Measurements from ENCODE around the gene SSBP2.
"Not testable (repeated sequence)": the region's sequence is repeated elsewhere in the genome, so short reads cannot be mapped to it uniquely, and the experiment has no call there.

SSBP2 gene

GRCh38 chr5:81646469-81646995, 104.4 kb downstream of the SSBP2 start:
- DNase-seq: no peak

GRCh38 chr5:81642210-81642609, 108.7 kb downstream of the SSBP2 start:
- DNase-seq: no peak

GRCh38 chr5:81639556-81639955, 111.3 kb downstream of the SSBP2 start:
- no peak for DNase-seq

GRCh38 chr5:81638471-81638870, 112.4 kb downstream of the SSBP2 start:
- no peak for DNase-seq

DNA sequence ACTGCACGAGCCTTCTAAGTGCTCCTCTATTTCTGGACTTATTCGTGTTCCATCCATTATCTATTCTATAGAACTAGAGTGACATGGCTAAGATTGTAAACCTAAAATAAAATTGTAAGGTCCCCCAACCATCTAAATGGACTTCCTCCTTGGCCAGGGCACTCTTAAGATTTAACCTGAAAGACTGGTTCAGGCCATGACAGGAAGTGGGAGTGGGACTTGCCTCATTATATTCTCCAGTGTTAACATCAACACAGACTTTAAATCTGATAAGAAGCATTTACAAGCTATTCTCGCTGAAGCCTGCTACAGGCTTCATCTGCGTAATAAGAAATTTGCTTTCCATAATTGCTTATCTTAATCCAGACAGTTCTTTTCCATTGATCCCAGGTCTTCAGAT, 117.0 kb downstream of the SSBP2 start:
- DNase-seq: no peak

- DNase-seq: no peak
These were observed 117.4 kb downstream of the SSBP2 start for GRCh38 chr5:81633471-81633870.

- no peak for DNase-seq
These were observed 118.2 kb downstream of the SSBP2 start for GRCh38 chr5:81632679-81633078.

GRCh38 chr5:81631621-81632020, 119.3 kb downstream of the SSBP2 start:
- DNase-seq: no peak

GRCh38 chr5:81631124-81631523, 119.8 kb downstream of the SSBP2 start:
- no peak for DNase-seq

DNA sequence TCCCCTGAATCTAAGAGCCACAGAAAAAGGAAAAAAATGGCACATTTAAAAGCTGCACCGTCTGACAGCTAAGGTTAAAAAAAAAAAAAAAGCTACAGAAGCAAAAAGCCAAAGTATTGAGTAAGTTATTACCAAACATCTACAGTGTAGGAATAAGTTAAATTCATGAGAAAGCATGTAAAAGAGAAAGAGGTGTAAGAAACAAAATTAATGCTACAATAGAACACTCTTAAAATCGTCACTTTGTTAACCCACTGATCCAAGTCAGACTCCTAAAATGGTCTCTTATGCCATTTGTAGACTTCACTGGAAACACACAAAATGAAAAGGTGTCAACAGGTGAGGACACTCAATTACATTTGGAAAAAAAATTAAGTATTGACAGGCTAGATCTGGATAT, 120.2 kb downstream of the SSBP2 start:
- no peak for DNase-seq

DNA sequence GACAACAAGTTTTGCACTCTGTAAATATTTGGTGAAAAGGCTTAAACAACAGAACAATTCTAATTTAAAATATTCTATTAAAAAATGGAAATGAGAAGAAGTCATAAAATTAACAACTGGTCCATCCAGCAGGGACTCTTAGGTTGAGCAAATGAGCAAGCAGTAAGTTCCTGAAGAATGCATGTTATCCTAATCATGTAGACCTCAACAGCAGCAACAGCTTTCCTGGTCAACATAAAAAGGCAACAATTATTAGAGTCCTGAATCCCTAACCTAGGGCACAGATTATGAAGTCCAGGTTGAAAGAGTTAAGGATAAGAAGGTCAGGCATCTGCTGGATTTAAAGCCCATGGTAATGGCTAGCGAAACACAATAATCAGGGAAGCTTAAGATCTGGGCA, 120.9 kb downstream of the SSBP2 start:
- no peak for DNase-seq

- not testable (repeated sequence) for DNase-seq
These were observed 122.8 kb downstream of the SSBP2 start for GRCh38 chr5:81628061-81628460.

GRCh38 chr5:81626524-81626923, 124.4 kb downstream of the SSBP2 start:
- DNase-seq: no peak

- DNase-seq: no peak
These were observed 141.0 kb downstream of the SSBP2 start for GRCh38 chr5:81609810-81610375.

GRCh38 chr5:81608976-81609375, 141.9 kb downstream of the SSBP2 start:
- no peak for DNase-seq

DNA sequence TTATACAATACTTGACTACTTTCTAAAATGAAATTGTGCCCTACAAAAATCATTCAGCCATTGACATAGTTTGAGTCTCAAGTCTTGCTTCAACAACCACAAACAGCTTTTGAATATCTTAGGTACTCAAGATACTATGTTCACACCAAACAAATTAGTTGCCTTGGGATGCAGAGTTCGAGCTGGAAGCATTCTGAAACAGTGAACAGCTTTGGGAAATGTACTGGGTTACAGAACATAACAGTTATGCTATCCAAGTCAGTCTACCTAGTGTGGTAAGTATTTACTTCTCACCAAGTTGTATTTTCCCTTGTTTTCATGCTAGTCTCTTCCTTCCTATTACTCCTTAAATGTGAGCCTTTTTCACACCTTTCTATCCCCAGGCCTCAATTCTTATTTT, 143.2 kb downstream of the SSBP2 start:
- no peak for DNase-seq

GRCh38 chr5:81606150-81606549, 144.7 kb downstream of the SSBP2 start:
- DNase-seq: no peak

GRCh38 chr5:81605299-81605698, 145.6 kb downstream of the SSBP2 start:
- DNase-seq: no peak

- DNase-seq: no peak
These were observed 146.7 kb downstream of the SSBP2 start for GRCh38 chr5:81604193-81604592.

- no peak for DNase-seq
These were observed 149.0 kb downstream of the SSBP2 start for GRCh38 chr5:81601919-81602318.

GRCh38 chr5:81592085-81592484, 158.8 kb downstream of the SSBP2 start:
- not testable (repeated sequence) for DNase-seq

DNA sequence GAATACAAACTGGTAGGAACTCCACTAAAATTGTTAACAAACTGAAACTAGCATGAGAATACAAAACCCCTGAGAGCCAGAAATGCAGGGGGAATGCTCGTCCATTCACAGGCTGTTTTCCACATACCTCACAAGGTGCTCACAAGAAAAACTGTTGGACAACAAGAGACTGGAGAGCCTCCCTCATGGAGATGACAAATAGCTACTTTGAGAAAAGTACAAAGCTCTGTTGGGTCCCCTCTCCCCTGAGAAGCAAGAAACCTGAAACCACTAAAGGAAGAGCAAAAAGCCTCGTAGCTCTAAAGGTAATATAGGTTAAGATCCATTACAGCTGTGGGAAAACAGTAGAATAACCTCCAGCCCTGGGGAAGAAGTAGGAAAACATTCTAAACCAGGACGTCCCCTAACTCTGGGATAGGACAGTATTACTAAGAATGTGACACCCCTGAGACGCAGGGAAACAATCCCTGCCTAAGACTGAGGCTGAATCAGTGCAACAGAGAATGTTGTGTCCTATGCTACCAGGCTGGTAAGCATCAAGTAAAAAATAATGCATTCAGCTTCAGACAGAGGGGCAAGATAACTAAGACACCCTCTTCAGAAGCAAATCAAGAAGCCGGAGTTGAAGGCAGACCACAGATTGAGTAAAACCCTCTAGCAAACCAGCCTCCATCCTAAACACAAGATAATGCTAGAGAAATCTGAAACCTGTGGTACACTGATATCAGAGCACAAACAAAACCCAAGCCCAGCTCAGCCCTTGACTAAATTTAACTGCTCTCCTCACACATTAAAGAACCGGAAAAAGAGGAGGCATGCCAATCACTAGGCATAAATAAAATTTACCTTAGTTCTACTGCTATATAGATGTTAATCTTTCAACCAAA, 160.2 kb downstream of the SSBP2 start:
- no peak for DNase-seq

GRCh38 chr5:81579262-81579924, 171.5 kb downstream of the SSBP2 start:
- no peak for DNase-seq

GRCh38 chr5:81577091-81577490, 173.8 kb downstream of the SSBP2 start:
- DNase-seq: no peak

Data from cortex of kidney (tissue), 1 donor.